Stimulated activated CD8-positive, alpha-beta memory T cell treated with anti-CD3 and anti-CD28 coated beads, Interleukin-7, amount 100 ng/mL, for 24 hours (primary cell): ENCODE data around the gene RNF13.
A peak's percentile ranks its signal among the peaks of the same experiment; 100 is the strongest.
"Not testable (repeated sequence)": the region's sequence is repeated elsewhere in the genome, so short reads cannot be mapped to it uniquely, and the experiment has no call there.

Source experiments
- DNase-seq: peaks from one replicate; pipeline ENCODE4 v3.0.0-alpha.2; 2020; ENCODE audit warnings: low read depth

The RNF13 gene

DNA sequence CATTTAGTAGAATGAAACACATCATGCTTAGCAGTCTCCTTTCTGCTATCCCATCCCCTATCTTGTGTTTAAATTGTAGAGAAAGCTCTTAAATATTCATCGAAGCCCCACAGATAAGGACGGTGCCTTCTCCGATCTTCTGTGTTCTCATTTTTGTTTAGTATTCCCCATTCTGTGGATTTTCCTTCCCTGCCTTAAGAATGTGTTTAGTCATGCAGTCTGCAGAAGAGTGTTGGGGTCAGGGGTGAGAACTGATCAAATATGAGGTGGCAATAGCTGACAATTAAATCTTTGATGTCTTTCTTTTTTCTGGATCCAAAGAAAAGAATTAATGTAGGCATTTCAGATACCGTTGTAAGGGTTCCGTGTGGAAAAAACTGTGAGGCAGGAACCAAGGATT, 11.4 kb upstream of the RNF13 start:
- no peak for DNase-seq

DNA sequence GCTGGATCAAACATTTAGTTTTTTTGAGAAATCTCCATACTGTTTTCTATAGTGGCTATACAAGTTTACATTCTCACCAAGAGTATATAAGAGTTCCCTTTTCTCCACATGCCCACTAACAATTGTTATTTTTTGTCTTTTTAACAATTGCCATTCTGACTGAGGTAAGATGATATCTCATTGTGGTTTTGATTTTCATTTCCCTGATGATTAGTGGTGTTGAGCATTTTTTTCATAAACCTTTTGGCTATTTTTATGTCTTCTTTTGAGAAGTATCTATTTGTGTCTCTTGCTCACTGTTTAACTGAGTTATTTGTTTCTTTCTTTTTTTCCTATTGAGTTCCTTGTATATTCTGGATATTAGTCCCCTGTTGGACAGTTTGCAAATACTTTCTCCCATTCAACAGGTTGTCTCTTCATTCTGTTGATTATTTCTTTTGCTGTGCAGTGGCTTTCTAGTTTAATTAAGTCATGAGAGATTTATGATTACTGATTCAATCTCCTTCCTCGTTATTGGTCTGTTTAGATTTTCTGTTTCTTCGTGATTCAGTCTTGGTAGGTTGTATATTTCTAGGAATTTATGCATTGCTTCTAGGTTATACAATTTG, 6.7 kb upstream of the RNF13 start:
- DNase-seq = no peak

DNA sequence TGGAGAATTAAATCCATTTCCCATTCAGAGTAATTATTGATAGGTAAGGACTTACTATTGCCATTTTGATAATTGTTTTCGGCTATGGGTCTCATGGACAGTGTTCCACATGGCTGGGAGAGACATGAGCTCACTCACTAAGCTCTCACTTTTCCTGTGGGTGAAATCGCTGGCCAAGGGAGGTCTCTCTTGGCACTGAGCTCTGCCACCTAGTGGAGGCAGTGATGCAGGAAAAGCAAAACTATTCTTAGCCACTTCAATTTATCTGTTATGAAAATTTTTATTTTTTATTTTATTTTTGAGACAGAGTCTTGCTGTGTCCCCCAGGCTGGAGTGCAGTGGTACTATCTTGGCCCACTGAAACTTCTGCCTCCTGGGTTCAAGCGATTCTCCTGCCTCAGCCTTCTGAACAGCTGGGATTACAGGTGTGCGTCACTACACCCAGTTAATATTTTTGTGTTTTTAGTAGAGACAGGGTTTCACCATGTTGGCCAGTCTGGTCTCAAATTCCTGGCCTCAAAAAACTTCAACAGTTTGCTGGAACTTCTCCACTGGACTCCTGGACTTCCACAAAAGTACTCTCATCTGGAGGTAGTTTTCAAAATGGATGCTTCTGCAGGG, 4.7 kb upstream of the RNF13 start:
- peak; percentile 21 for DNase-seq

DNA sequence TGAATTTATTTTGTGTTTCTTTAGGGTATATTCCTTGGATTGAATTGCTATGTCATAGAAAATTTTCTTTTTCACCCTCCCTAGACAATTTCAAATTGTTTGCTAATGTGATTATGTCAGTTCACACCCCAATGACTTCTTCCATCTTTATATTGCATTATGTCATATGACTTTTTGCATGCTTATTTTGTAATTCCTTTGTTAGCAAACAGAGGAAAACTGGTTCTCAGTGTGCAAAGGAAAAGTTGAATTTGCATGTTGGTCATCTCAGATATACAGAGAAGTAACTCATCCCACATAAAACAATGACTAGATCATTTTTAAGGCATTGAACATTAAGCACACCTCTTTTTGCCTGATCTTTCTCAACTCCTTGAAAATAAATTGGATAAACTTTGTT, 3.3 kb upstream of the RNF13 start:
- no peak for DNase-seq

DNA sequence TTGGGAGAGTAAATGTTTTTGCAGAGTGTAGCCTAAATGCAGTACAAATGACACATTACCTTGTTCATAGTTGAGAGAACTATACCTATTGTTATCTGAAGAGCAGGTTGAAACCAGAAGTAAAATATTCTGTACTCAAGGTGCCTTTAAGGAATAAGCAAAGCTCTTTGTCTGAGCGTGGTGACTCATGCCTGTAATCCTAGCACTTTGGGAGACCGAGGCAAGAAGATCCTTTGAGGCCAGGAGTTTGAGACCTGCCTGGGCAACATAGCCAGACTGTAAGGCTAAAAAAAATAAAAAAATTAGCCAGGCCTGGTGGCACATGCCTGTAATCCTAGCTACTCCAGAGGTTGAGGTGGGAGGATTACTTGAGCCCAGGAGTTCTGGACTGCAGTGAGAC, 2.2 kb upstream of the RNF13 start:
- DNase-seq = no peak

DNA sequence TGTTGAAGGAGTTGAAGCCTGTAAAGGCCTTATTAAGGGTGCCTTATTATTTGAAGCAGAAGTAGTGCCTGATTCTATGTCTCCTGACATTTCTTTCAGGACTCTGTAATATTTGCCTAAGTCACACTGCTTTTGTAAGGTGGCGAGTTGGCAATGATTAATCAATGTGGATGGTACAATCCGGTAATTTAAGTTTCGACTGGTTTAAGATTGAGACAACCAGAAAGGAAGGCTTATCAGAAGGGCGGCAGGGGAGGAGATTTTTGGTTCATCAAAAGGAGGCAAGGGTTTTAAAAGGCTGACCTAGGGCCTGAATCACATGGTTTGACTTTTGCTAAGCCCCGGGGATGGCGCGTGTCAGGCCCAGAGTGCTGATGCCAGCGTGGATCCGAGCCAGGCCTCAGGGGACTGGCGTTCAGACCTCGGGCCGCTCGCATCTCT, 830 bp upstream of the RNF13 start:
- no peak for DNase-seq

DNA sequence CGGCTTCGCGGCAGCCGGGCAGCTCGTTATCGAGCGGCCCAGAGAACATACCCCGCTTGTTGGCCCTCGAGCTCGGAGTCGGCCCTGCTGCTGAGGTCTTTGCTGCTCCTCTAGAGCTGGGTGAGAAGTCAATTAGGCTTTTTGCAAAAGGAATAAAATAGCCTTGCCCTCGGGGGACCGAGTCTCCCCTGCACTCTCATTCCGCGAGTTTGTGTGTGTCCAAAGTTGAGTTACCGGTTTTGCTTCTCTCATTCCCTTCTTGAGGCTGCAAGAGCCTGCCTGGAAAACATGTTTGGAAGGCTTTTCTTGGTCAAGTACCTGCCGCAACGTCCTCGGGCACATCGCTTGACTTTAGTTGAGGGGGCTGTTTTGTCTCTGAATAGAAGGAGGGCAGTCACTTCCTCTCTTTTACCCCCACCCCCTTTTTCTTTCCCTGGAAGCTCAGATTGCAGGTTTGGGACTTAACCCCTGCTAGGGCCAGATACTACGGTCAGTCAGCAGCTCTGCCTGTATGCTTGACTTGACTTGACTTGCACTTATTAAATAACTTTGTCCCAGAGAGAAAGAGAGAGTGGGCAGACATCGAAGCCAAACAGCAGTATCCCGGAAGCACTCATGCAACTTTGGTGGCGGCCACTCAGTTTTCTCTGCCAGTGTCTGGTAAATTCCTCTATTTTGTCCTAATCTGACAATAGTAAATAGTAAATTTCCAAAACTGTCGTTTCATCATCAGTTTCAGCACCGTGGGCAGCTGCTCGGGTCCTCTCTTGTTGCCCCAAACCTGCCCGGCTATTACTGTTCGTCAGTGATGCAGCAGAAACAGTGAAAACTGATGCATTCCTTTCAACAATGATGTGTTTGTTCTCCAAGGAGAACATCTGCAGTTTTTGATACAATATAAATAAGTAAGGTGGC, 609 bp downstream of the RNF13 start:
- DNase-seq = peak; percentile 1

DNA sequence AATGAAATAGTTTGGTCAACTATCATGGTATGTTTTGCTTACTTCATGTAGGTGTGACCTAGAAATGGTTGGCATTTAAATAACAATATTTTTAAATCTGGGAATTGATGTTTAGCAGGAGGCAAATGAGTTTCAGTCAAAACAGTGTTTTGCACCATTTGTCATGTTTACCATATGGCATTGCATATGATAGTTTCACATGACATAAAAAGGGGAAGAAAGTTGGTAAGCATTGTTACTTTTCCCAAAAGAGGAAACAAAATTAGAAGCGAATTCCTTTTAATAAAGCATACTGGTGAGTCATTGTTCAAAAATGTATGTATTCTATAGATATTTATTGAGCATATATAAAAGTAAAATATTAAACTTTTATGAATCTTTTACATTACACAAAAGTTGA, 2.3 kb downstream of the RNF13 start:
- no peak for DNase-seq

DNA sequence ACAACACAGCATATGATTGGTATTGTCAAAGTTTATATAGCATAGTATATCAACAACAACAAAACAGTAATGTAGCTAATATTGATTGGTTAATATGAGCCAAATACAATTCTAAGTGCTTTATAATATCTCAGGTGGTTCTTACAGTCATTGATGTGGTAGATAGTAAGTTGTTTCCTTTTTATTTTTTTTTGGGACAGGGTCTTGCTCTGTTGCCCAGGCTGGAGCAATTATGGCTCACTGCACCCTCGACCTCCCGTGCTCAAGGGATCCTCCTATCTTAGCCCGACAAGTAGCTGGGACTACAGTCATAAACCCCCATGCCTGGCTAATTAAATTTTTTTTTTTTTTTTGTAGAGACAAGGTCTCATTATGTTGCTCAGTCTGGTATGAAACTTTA, 2.7 kb downstream of the RNF13 start:
- DNase-seq = no peak

DNA sequence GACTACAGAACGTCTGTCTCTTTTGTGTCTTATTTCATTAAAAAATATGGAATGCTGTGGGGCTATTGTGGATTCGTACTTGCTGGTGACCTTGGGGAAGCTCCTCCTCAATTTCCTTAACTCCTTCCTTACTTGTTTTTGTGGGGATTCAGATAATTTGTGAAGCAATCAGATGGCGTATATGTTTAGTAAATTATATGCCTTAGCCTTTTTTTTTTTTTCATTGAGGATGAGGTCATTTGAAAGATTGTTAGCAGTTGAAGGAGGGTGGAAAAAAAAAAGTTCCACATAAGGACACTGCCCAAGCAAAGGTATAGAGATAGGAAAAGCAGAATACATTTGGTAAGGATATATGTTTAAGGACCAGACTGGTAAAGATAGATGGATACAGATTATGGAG, 3.3 kb downstream of the RNF13 start:
- DNase-seq = no peak

DNA sequence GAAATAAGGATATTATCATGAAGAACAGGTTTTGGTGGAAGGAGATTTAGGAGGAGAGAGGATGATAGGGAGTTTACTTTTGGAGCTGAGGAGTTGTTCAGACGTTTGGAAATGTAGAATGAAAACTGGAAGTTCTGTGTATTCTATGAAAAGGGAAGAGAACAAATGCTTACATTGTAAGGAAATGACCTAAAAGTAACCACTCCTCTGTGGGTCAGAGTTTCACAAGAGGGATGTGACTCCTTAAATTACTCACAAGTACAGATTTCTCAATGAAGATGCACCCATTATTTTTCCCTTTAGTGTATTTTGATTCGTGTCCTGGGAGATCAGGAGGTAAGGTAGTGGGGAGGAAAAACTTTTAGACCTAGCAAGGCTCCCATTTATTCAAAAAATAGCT, 4.0 kb downstream of the RNF13 start:
- no peak for DNase-seq

DNA sequence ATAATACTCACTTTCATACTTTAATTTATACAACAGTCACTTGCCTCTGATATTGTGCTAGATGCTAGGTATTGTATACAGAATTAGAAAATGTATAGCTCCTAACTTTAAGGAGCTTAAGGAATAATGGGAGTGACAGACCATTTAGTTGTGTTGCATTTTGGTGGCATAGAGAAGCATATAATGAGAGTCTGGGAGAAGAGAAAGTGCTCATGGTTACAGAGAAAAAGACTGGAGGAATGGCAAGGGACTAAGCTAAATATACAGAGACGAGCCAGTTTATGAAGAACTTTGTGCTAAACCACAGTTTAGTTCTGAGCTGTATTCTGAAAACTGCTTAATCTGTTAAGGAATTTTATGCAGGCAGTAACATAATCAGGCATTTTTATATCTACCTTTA, 6.4 kb downstream of the RNF13 start:
- DNase-seq = no peak

DNA sequence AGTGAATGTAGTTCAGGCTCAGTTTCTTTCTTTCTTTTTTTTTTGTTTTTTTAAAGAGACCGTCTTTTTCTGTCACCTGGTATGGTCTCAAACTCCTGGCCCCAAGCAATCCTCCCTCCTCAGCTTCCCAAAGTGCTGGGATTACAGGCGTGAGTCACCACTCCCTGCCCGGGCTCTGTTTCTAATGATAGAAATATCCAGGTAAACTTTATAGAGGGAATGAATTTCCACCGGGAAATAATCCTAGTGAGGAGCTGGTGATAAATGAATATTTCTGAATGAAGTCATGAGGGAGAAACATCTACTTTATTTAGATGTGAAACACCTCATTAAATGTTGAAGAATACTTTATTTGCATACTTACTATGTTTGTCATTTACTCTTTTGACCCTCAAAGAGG, 7.2 kb downstream of the RNF13 start:
- no peak for DNase-seq

DNA sequence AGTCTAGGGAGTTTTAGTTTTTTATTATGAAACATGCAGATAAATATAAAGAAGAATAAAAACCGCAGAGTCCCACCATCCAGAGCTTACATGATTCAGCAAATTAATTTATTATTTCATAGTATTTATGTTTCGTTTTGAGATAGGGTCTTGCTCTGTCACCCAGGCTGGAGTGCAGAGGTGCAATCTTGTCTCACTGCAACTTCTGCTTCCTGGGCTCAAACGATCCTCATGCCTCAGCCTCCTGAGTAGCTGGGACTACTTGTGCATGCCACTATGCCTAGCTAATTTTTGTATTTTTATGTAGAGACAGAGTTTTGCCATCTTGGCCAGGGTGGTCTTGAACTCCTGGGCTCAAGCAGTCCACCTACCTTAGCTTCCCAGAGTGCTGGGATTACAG, 13.6 kb downstream of the RNF13 start:
- DNase-seq = no peak

DNA sequence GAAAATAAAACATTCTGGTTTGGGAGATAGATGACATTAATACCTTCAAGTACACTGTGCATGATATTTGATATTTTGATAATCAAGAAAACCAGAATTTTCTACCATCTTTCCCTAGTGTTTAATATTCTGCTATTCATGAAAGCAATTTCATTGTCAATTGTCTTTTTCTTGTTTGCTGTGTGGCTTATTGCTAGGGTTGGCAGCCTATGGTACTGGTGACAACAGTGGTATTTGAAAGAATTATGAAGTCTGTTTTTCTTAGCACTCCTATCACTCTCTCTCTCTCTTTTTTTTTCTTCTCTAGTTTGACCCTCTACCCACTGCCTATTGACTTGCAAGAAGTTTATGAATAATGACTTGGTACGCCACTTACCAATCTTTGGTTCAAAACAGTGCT, 15.4 kb downstream of the RNF13 start:
- DNase-seq = no peak

DNA sequence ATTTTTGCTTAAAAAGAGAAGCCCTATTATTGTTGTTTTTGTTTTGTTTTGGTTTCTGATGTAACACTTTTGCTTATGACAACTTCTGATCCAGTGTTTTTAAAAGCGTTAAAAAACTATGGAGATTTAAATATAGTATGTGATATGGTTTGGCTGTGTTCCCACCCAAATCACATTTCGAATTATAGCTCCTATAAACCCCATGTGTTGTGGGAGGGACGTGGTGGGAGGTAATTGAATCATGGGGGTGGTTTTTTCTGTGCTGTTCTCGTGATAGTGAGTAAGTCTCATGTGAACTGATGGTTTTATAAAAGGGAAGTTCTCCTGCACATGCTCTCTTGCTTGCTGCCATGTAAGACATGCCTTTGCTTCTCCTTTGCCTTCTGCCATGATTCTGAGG, 16.6 kb downstream of the RNF13 start:
- DNase-seq = not testable (repeated sequence)

DNA sequence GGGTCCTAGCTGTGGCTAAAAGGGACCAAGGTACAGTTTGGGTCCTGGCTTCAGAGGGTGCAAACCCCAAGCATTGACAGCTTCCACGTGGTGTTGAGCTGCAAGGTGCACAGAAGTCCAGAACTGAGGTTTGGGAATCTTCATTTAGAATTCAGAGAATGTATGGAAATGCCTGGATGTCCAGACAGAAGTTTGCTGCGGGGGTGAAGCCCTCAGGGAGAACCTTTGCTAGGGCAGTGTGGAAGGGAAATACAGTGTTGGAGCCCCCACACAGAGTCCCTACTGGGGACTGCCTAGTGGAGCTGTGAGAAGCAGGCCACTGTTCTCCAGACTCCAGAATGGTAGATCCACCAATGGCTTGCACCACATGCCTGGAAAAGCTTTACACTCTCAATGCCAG, 17.9 kb downstream of the RNF13 start:
- no peak for DNase-seq

DNA sequence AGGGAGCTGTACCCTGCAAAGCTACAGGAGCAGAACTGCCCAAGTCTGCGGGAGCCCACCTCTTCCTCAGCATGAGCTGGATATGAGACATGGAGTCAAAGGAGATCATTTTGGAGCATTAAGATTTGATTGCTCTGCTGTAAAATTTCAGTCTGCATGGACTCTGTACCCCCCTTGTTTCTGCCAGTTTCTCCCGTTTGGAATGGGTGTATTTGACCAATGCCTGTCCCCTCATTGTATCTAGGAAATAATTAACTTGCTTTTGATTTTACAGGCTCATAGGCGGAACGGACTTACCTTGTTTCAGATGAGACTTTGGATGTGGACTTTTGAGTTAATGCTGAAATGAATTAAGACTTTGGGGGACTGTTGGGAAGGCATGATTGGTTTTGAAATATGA, 18.3 kb downstream of the RNF13 start:
- no peak for DNase-seq

DNA sequence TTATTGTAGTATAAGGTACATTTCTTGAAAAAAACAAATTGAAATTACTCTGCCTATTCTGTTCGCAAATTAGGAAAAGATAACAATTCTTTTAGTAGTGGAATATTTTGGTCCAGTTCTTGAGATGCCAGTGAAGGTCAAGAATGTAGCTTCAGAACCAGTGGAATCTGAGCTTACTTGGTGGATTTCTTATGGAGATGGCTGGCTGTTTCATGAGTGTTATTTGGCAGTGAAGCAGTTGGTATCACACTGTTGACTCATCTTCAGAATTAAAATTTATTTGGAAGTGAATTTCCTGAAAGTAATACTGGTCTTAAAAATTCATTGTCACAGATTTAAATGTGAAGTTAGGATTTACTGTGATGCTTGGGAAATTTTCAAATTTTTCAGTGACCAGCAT, 19.1 kb downstream of the RNF13 start:
- DNase-seq = no peak

DNA sequence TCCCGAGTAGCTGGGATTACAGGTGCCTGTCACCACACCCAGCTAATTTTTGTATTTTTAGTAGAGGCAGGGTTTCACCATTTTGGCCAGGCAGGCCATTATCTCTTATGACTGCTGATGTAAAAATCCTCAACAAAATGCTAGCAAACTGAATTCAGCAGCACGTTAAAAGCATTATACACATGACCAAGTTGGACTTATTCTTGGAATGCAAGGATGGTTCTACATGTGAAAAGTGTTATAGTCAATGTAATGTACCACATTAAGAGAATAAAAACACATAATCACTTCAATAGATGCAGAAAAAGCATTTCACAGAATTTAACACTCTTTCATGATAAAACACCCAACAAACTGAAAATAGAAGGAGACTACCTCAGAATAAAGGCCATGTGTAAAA, 20.2 kb downstream of the RNF13 start:
- DNase-seq = no peak

DNA sequence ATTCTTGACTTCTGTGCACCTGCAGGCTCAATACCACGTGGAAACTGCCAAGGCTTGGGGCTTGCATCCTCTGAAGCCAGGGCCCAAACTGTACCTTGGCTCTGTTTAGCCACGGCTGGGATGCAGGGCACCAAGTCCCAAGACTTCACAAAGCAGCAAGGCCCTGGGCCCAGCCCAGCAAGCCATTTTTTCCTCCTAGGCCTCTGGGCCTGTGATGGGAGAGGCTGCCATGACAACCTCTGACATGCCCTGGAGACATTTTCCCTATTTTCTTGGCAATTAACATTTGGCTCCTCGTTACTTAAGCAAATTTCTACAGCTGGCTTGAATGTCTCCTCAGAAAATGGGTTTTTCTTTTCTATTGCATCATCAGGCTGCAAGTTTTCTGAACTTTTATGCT, 25.5 kb downstream of the RNF13 start:
- DNase-seq = not testable (repeated sequence)

DNA sequence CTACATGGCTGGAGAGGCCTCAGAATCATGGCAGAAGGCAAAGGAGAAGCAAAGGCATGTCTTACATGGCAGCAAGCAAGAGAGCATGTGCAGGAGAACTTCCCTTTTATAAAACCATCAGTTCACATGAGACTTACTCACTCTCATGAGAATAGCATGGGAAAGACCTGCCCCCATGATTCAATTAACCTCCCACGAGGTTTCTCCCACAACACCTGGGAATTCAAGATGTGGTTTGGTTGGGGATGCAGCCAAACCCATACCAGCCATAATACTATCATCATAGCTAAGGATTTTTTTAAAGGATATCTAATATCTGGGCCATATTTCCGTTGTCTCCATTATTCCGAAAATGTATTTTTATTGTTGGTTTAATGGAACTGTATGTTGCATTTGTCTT, 26.5 kb downstream of the RNF13 start:
- DNase-seq = not testable (repeated sequence)

DNA sequence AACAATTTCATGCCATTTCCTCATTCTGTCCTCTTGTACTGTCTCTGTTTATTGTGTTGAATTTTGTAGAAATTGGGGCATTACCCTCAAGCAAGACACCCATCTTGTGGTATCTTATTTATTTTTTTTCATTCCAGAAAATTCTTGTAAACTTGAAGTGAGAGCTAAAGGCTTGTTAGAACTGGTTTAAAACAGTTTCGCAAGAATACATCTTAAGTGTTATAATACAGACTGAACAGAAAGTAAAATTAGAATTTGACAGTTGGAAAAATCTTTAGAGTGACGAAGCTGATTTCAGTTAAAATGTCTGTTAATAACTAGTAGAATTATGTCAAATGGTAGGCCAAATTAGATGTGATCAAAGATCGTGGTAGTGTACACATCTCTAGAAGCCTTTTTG, 26.9 kb downstream of the RNF13 start:
- no peak for DNase-seq
